Measurements from ENCODE around the gene XXYLT1.

DNA sequence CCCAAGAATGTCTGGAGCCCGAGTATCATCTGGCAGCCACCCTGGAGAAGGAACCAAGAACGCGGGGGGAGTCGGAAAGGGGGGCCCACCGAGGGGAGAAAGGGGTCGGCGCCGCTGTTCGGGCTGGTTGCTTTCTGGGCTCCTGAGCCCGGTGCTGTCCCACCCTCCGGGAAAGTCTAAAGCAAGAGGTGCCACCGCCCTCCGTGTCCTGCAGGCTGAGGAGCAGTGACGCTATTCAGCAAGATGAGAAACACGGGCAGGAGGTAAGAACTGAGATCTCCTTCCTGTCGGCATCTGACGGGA, 234.8 kb downstream of the XXYLT1 start:
- TF ChIP-seq, protein P1, sequence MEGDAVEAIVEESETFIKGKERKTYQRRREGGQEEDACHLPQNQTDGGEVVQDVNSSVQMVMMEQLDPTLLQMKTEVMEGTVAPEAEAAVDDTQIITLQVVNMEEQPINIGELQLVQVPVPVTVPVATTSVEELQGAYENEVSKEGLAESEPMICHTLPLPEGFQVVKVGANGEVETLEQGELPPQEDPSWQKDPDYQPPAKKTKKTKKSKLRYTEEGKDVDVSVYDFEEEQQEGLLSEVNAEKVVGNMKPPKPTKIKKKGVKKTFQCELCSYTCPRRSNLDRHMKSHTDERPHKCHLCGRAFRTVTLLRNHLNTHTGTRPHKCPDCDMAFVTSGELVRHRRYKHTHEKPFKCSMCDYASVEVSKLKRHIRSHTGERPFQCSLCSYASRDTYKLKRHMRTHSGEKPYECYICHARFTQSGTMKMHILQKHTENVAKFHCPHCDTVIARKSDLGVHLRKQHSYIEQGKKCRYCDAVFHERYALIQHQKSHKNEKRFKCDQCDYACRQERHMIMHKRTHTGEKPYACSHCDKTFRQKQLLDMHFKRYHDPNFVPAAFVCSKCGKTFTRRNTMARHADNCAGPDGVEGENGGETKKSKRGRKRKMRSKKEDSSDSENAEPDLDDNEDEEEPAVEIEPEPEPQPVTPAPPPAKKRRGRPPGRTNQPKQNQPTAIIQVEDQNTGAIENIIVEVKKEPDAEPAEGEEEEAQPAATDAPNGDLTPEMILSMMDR (IDR thresholded peaks at IDR 0.05; ENCODE audit: insufficient read depth, low read length, poor library complexity, severe bottlenecking): no peak
- TF ChIP-seq EZH2phosphoT487 (conservative IDR thresholded peaks at IDR 0.05; ENCODE audit: low read length): no peak

All from SU-DHL-6 (cell line).